GM20000 (cell line): ENCODE data around the gene USP49.

Experiments used
- DNase-seq: peaks from one replicate; pipeline ENCODE4 v3.0.0; 2012; ENCODE audit warnings: low spot score
- CTCF ChIP-seq: IDR thresholded peaks from 2 replicates; pipeline ENCODE4 v1.5.1; 2012; ENCODE audit warnings: mild to moderate bottlenecking, control low read depth; ENCODE audit errors: extremely low read depth, missing control alignments

Gene USP49

GRCh38 chr6:41934278-41935192 lies 39.4 kb upstream of the USP49 start:
- no peak for TF ChIP-seq CTCF
- DNase-seq = no peak

- no peak for TF ChIP-seq CTCF
These were observed 37.2 kb upstream of the USP49 start for GRCh38 chr6:41932378-41932777.

GRCh38 chr6:41931792-41932191 lies 36.6 kb upstream of the USP49 start:
- no peak for DNase-seq
- TF ChIP-seq CTCF = no peak

More at GRCh38 chr6:41932378-41932777, 37.2 kb upstream of the USP49 start:
- DNase-seq = no peak

- no peak for DNase-seq
These were observed 34.7 kb upstream of the USP49 start for GRCh38 chr6:41929924-41930323.

GRCh38 chr6:41927253-41927652 lies 32.1 kb upstream of the USP49 start:
- no peak for TF ChIP-seq CTCF
- DNase-seq = no peak

More at GRCh38 chr6:41929924-41930323, 34.7 kb upstream of the USP49 start:
- TF ChIP-seq CTCF = no peak

- no peak for TF ChIP-seq CTCF
- DNase-seq = no peak
These were observed 27.0 kb upstream of the USP49 start for GRCh38 chr6:41922154-41922553.

- no peak for DNase-seq
- no peak for TF ChIP-seq CTCF
These were observed 26.5 kb upstream of the USP49 start for GRCh38 chr6:41921712-41921998.
